ENCODE results near the gene RASAL2. TPM values are rescaled to one million over a fixed set of nuclear protein-coding genes. Genes with fewer than 3 reads are reported as not detected.

The RASAL2 gene
- total and polyA plus RNA-seq, 9 of the 15 experiments (the other 6 are each of a cell fraction or from before 2014, with no cell fraction given) = 0.13 to 1.0 (median 0.62) TPM

- no peaks in the 10 kb centered on the region for H3K9me3 ChIP-seq (replicated peaks; ENCODE audit: control insufficient read depth, insufficient read depth, low read depth, low read length)
- H3K27me3 ChIP-seq (ENCODE audit: control insufficient read depth in 2 of 2, insufficient read depth in 2 of 2, low read length in 2 of 2) = no peaks in the 10 kb centered on the region
- intact Hi-C loops (cut with micrococcal nuclease) (no loop called here), in situ Hi-C loops (cut with MboI) (no loop called here)
- no peak overlapping the region for H3K4me3 ChIP-seq
- no TSS peak for BruUV-seq (replicated peaks)
- H3K4me1 ChIP-seq (replicated peaks in 1 of 2; ENCODE audit: control insufficient read depth in 2 of 2, insufficient read depth in 2 of 2, low read length in 2 of 2) = no peaks in the 10 kb centered on the region
- no peaks in the 10 kb centered on the region for H4K20me1 ChIP-seq (replicated peaks; ENCODE audit: control insufficient read depth, insufficient read depth, low read length)
- WGBS (ENCODE audit: insufficient coverage, low coverage, missing lambda C conversion rate) = 0% methylated on average over 2 of the region's 2 CpGs
- TF ChIP-seq GABPA (tag; conservative IDR thresholded peaks at IDR 0.05; ENCODE audit: low read depth) (no peak), SIRT6 (IDR thresholded peaks at IDR 0.05; ENCODE audit: low read depth, low read length) (no peak), NR2F6 (CRISPR knock-in tag; IDR thresholded peaks at IDR 0.05) (no peak), ZBTB5 (IDR thresholded peaks at IDR 0.05) (no peak)
- no peak for FAIRE-seq
- no peaks in the 10 kb centered on the region for H3K36me3 ChIP-seq (ENCODE audit: control insufficient read depth, insufficient read depth, low read length)
- H3K79me2 ChIP-seq (ENCODE audit: control insufficient read depth, insufficient read depth, low read length) = no peaks in the 10 kb centered on the region
- POLR2A ChIA-PET = no interaction called here
- H3K27ac ChIP-seq (ENCODE audit: extremely low read depth, low read depth, low read length) = no peak overlapping the region
- CTCF ChIA-PET (ENCODE audit: low intra/inter-chr PET ratio) = no interaction called here
- H3K9ac ChIP-seq (ENCODE audit: insufficient read depth in 1 of 2, low read depth in 2 of 2, low read length in 2 of 2) = no peak overlapping the region
- no peak for DNase-seq (ENCODE audit: extremely low read depth in 1 of 4, low spot score in 3 of 4)
- H3K9me1 ChIP-seq (ENCODE audit: control insufficient read depth, insufficient read depth, low read length) = no peaks in the 10 kb centered on the region
- H2AFZ ChIP-seq (ENCODE audit: low read depth, low read length) = no peak overlapping the region
- no peak for ATAC-seq
- no peak overlapping the region for H3K4me2 ChIP-seq (ENCODE audit: insufficient read depth, low read length)
Measured at GRCh38 chr1:178137238-178137637, 43.3 kb downstream of the RASAL2 start.

DNA sequence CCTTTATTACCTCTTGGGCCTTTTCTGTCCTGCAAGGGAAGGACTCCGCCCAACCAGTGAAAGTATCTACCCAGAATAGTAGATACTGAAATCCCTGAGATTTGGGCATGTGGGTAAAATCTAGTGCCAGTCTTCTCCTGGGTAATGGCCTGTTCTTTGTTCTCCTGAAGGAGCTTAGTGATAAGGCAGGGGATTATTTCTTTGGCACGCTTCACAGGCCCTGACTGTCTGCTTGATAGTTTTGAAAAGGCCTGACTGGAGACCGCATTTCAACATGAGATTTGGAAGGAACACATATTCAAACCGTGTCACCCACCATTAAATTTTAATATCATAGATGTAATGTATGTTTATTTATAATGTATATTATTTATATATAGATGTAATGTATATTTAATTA is 48.9 kb downstream of the RASAL2 start:
- intact Hi-C loops (cut with micrococcal nuclease) = no loop called here
- Histone ChIP-seq H3K79me2 (ENCODE audit: control insufficient read depth, insufficient read depth, low read length) (no peaks in the 10 kb centered on the region), H3K27ac (ENCODE audit: extremely low read depth, low read depth, low read length) (no peak overlapping the region), H3K9ac (ENCODE audit: insufficient read depth in 1 of 2, low read depth in 2 of 2, low read length in 2 of 2) (no peak overlapping the region), H3K9me1 (ENCODE audit: control insufficient read depth, insufficient read depth, low read length) (no peaks in the 10 kb centered on the region), H2AFZ (ENCODE audit: low read depth, low read length) (no peak overlapping the region), H3K4me1 (replicated peaks in 1 of 2; ENCODE audit: control insufficient read depth in 2 of 2, insufficient read depth in 2 of 2, low read length in 2 of 2) (no peaks in the 10 kb centered on the region), H3K4me2 (ENCODE audit: insufficient read depth, low read length) (no peak overlapping the region), H3K9me3 (replicated peaks; ENCODE audit: control insufficient read depth, insufficient read depth, low read depth, low read length) (no peaks in the 10 kb centered on the region), H4K20me1 (replicated peaks; ENCODE audit: control insufficient read depth, insufficient read depth, low read length) (no peaks in the 10 kb centered on the region), H3K36me3 (ENCODE audit: control insufficient read depth, insufficient read depth, low read length) (no peaks in the 10 kb centered on the region), H3K27me3 (ENCODE audit: control insufficient read depth in 2 of 2, insufficient read depth in 2 of 2, low read length in 2 of 2) (no peaks in the 10 kb centered on the region), H3K4me3 (no peak overlapping the region)
- ChIA-PET POLR2A (no interaction called here), CTCF (ENCODE audit: low intra/inter-chr PET ratio) (no interaction called here)
- DNase-seq (ENCODE audit: extremely low read depth in 1 of 4, low spot score in 3 of 4) (no peak), FAIRE-seq (no peak), ATAC-seq (no peak)
- BruUV-seq (replicated peaks) = no TSS peak
- TF ChIP-seq FOXK1 (CRISPR knock-in tag; IDR thresholded peaks at IDR 0.05; ENCODE audit: borderline replicate concordance) = no peak
- no peak for TF ChIP-seq ZC3H4 (CRISPR knock-in tag; IDR thresholded peaks at IDR 0.05; ENCODE audit: borderline replicate concordance)
- no peak for TF ChIP-seq ZNF644 (tag; IDR thresholded peaks at IDR 0.05; ENCODE audit: low read depth)
- no peak for TF ChIP-seq HMBOX1 (IDR thresholded peaks at IDR 0.05)
- no peak for TF ChIP-seq HDAC1 (IDR thresholded peaks at IDR 0.05)
- no peak for TF ChIP-seq EP300 (IDR thresholded peaks at IDR 0.05; ENCODE audit: low read length)
- TF ChIP-seq, protein P1, sequence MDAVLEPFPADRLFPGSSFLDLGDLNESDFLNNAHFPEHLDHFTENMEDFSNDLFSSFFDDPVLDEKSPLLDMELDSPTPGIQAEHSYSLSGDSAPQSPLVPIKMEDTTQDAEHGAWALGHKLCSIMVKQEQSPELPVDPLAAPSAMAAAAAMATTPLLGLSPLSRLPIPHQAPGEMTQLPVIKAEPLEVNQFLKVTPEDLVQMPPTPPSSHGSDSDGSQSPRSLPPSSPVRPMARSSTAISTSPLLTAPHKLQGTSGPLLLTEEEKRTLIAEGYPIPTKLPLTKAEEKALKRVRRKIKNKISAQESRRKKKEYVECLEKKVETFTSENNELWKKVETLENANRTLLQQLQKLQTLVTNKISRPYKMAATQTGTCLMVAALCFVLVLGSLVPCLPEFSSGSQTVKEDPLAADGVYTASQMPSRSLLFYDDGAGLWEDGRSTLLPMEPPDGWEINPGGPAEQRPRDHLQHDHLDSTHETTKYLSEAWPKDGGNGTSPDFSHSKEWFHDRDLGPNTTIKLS (IDR thresholded peaks at IDR 0.05; ENCODE audit: borderline replicate concordance, low read depth) = no peak
- TF ChIP-seq ZNF785 (CRISPR knock-in tag; IDR thresholded peaks at IDR 0.05) = no peak
- in situ Hi-C loops (cut with MboI) = no loop called here
- 1% methylated on average over 4 of the region's 4 CpGs for WGBS (ENCODE audit: insufficient coverage, low coverage, missing lambda C conversion rate)

Data from K562 (cell line).